ENCODE measurements around the gene CASS4. TPM values are rescaled to one million over a fixed set of nuclear protein-coding genes. Genes with fewer than 3 reads are reported as not detected.

The CASS4 gene
- total RNA-seq, 1 experiment from 2014 or later: 0.15 TPM

- ATAC-seq (no peak), DNase-seq (ENCODE audit: low read depth, low spot score) (peak; percentile 2)
- TF ChIP-seq SIN3A (IDR thresholded peaks at IDR 0.05; ENCODE audit: borderline replicate concordance, insufficient read depth, low read depth, low read length): no peak
- peak; percentile 73 for TF ChIP-seq CTCF (IDR thresholded peaks at IDR 0.05)
- Histone ChIP-seq H3K4me1 (ENCODE audit: control insufficient read depth, insufficient read depth, low read length) (no peaks in the 10 kb centered on the region), H3K36me3 (ENCODE audit: control insufficient read depth, insufficient read depth, low read length) (no peaks in the 10 kb centered on the region; the same call in 1 of the 2 replicates), H3K9me3 (ENCODE audit: control insufficient read depth, insufficient read depth, low read depth, low read length) (no peaks in the 10 kb centered on the region), H3K4me3 (ENCODE audit: low read depth in 2 of 2, low read length in 2 of 2) (no peak overlapping the region), H3K27me3 (ENCODE audit: control insufficient read depth, insufficient read depth, low read length) (no peaks in the 10 kb centered on the region), H3K27ac (ENCODE audit: low read length) (no peak overlapping the region)
- no TSS peak for BruUV-seq (replicated peaks)
- intact Hi-C loops (cut with micrococcal nuclease; ENCODE audit: unreplicated experiment) (no loop called here), in situ Hi-C loops (cut with HindIII; ENCODE audit: low pct_unique_long_range_greater_than_20kb, low sequenced_read_pairs) (no loop called here)
- ChIA-PET CTCF (no interaction called here), POLR2A (no interaction called here)
Observed at GRCh38 chr20:56504373-56505005, 92.4 kb downstream of the CASS4 start.

- in situ Hi-C loops (cut with HindIII; ENCODE audit: low pct_unique_long_range_greater_than_20kb, low sequenced_read_pairs): no loop called here
- CTCF ChIA-PET: no interaction called here
Observed at GRCh38 chr20:56506103-56506502, 94.0 kb downstream of the CASS4 start.

More at GRCh38 chr20:56506103-56506502, 94.0 kb downstream of the CASS4 start:
- intact Hi-C loops (cut with micrococcal nuclease; ENCODE audit: unreplicated experiment): no loop called here
- POLR2A ChIA-PET: no interaction called here
- no TSS peak for BruUV-seq (replicated peaks)
- H3K9me3 ChIP-seq (ENCODE audit: control insufficient read depth, insufficient read depth, low read depth, low read length): no peaks in the 10 kb centered on the region
- TF ChIP-seq CTCF (IDR thresholded peaks at IDR 0.05): no peak
- TF ChIP-seq REST (IDR thresholded peaks at IDR 0.05; ENCODE audit: insufficient read depth in 1 of 2, low read depth in 2 of 2, low read length in 1 of 2): no peak
- no peak for TF ChIP-seq SIN3A (IDR thresholded peaks at IDR 0.05; ENCODE audit: borderline replicate concordance, insufficient read depth, low read depth, low read length)
- no peak for TF ChIP-seq TCF7L2 (IDR thresholded peaks at IDR 0.05; ENCODE audit: low read depth, low read length)
- TF ChIP-seq POLR2AphosphoS5 (IDR thresholded peaks at IDR 0.05; ENCODE audit: low read depth, low read length): no peak
- DNase-seq (ENCODE audit: low read depth, low spot score): no peak
- no peaks in the 10 kb centered on the region for H3K4me1 ChIP-seq (ENCODE audit: control insufficient read depth, insufficient read depth, low read length)
- no peak for ATAC-seq
- no peaks in the 10 kb centered on the region; the same call in 1 of the 2 replicates for H3K36me3 ChIP-seq (ENCODE audit: control insufficient read depth, insufficient read depth, low read length)
- no peak overlapping the region for H3K4me3 ChIP-seq (ENCODE audit: low read depth in 2 of 2, low read length in 2 of 2)
- H3K27ac ChIP-seq (ENCODE audit: low read length): no peak overlapping the region
- H3K27me3 ChIP-seq (ENCODE audit: control insufficient read depth, insufficient read depth, low read length): no peaks in the 10 kb centered on the region

Other genes with a start within 250 kb of the CASS4 start
- gene MC3R, start 163.5 kb upstream of the CASS4 start, total RNA-seq (2021; ENCODE audit: unreplicated experiment): not detected
- 10.8 TPM for gene FAM210B, start 53.3 kb upstream of the CASS4 start, total RNA-seq (2021; ENCODE audit: unreplicated experiment)
- 115 TPM for gene AURKA, start 20.0 kb upstream of the CASS4 start, total RNA-seq (2021; ENCODE audit: unreplicated experiment)
- gene CSTF1, start 19.6 kb upstream of the CASS4 start, total RNA-seq (2021; ENCODE audit: unreplicated experiment): 46.3 TPM
- gene RTF2, start 56.4 kb downstream of the CASS4 start, total RNA-seq (2021; ENCODE audit: unreplicated experiment): 89.2 TPM
- not detected for gene FAM209A, start 112.5 kb downstream of the CASS4 start, total RNA-seq (2021; ENCODE audit: unreplicated experiment)
- gene FAM209B, start 121.0 kb downstream of the CASS4 start, total RNA-seq (2021; ENCODE audit: unreplicated experiment): not detected
- 2.8 TPM for gene TFAP2C, start 217.0 kb downstream of the CASS4 start, total RNA-seq (2021; ENCODE audit: unreplicated experiment)

Data from Panc1 (cell line).